Nephron (organoid): ENCODE data around the gene TACC3.

Experiments used
- H3K27ac Mint-ChIP-seq, 3 experiments: 2 replicates each; pipeline ENCODE4 v1.8.0; 2020; ENCODE audit warnings: mixed read lengths in 3 of 3, mild to moderate bottlenecking in 2 of 3, moderate library complexity in 1 of 3
- H3K27me3 Mint-ChIP-seq: 2 replicates; pipeline ENCODE4 v1.8.0; 2021; ENCODE audit warnings: low read depth, mild to moderate bottlenecking, moderate library complexity, mixed read lengths
- H3K36me3 Mint-ChIP-seq: 2 replicates; pipeline ENCODE4 v1.8.0; 2020; ENCODE audit warnings: low read depth, mixed read lengths
- H3K4me1 Mint-ChIP-seq: 2 replicates; pipeline ENCODE4 v1.8.0; 2020; ENCODE audit warnings: mixed read lengths
- H3K4me3 Mint-ChIP-seq, 3 experiments: 2 replicates each; pipeline ENCODE4 v1.8.0; 2020; ENCODE audit warnings: mild to moderate bottlenecking in 3 of 3, mixed read lengths in 3 of 3, moderate library complexity in 2 of 3
- H3K9me3 Mint-ChIP-seq: 2 replicates; pipeline ENCODE4 v1.8.0; 2020; ENCODE audit warnings: mixed read lengths
- TF ChIP-seq, protein P1 (sequence below), 3 experiments: fragments of 200-600 bp; sonication (generic); IDR thresholded peaks; one replicate each; pipeline ENCODE4 v1.5.0; 2021; ENCODE audit warnings: antibody characterized with exemption in 3 of 3; ENCODE audit not compliant: unreplicated experiment in 3 of 3

TACC3 gene

DNA sequence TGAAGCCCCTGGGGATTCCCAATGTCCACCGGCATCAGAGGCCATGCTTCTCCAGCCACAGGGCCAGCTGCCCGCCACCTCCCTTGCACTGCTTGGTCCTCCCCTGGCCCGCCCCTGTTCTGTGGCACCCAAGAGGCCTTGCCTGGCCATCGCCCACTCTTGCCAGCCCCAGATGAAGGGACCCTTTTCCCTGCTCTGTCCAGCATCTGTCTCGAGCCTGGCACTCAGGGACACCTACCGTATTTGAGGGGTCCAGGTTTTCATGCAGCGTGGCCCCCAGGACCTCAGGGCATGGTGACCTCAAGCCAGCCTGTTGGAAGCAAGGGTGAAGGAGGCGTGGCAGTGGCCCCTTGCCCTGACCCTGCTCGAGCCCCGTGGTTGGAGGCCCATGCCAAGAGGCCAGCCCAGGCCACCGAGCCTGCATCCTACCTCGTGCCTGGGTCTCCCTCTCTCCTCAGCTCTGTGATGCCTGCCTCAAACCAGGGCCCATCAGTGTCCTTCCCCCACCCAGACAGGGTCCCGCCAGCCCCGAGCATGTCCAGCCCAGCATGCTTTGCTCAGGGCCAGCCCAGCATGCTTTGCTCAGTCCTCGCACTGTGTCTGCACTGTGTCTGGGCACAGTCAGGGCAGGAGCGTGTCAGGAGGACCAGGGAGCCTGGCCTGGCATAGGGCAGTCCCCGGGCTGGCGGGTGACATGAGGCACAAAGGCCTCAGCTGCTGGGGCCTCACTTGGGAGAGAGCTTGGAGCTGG, 57.5 kb downstream of the TACC3 start:
- Mint-ChIP-seq H3K27me3 (no peaks in the 10 kb centered on the region), H3K4me3 (no peak overlapping the region), H3K27ac (no peak overlapping the region), H3K9me3 (no peaks in the 10 kb centered on the region), H3K36me3 (no peaks in the 10 kb centered on the region), H3K4me1 (peaks cover 4% of the 10 kb centered on the region)
- TF ChIP-seq, protein P1, sequence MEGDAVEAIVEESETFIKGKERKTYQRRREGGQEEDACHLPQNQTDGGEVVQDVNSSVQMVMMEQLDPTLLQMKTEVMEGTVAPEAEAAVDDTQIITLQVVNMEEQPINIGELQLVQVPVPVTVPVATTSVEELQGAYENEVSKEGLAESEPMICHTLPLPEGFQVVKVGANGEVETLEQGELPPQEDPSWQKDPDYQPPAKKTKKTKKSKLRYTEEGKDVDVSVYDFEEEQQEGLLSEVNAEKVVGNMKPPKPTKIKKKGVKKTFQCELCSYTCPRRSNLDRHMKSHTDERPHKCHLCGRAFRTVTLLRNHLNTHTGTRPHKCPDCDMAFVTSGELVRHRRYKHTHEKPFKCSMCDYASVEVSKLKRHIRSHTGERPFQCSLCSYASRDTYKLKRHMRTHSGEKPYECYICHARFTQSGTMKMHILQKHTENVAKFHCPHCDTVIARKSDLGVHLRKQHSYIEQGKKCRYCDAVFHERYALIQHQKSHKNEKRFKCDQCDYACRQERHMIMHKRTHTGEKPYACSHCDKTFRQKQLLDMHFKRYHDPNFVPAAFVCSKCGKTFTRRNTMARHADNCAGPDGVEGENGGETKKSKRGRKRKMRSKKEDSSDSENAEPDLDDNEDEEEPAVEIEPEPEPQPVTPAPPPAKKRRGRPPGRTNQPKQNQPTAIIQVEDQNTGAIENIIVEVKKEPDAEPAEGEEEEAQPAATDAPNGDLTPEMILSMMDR (IDR thresholded peaks at IDR 0.05; ENCODE audit: unreplicated experiment in 3 of 3), result no peak

DNA sequence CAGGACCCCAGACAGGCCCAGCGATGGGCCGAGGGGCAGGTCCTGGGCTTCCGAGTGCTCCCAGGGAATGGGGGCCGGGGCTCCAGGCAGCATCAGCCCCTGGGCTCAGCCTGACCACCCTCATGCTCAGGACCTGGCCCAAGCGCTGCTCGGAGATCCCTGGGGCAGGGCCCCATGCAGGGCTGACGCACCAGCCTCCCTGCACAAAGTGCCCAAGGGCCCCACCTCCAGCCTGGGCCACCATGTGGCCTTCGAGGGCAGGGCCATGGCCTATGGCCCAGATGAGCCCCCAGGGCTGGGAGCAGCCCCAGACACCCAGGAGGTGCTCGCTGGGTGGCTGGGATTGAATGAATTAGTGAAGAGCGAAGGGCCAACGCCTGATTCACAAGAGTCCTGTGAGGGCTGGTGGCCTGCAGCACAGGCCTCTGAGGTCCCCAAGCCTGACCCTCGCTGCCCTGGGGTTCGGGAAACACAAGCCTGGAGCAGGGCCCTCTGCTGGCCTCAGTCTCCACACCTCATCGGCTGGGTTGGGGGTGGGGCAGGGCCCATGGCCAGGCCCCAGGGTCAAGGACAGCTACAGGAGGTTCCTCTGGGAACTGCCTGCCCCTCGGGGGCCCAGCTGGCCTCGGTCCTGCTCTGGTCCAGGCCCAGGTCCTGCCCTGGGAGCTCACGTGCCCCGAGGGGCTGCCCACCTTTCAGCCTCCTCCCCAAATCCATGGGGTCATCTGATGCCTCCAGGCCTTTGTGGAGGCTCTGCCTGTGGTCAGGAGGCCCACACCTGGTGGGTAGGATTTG, 58.5 kb downstream of the TACC3 start:
- Mint-ChIP-seq H3K27ac (no peak overlapping the region), H3K4me1 (no peaks in the 10 kb centered on the region), H3K9me3 (no peaks in the 10 kb centered on the region), H3K36me3 (no peaks in the 10 kb centered on the region), H3K27me3 (no peaks in the 10 kb centered on the region), H3K4me3 (no peak overlapping the region)
- TF ChIP-seq, protein P1 (IDR thresholded peaks at IDR 0.05; ENCODE audit: unreplicated experiment in 3 of 3), result no peak

DNA sequence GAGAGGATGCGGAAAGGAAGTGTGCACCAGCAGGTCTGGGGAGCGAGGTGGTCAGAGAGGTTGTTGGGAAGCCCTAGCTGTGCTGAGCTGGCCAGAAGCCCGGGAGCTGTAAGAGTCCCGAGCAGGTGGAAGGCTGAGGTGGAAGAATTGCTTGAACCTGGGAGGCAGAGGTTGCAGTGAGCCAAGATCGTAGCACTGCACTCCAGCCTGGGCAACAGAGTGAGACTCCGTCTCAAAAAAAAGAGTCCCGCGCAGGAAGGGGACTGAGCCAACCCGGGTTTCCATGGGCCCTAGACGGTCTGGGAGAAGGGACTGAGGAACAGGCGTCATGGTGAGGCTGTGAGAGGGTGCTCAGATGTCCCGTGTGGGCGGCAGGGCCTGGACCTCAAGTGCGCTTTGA, 59.1 kb downstream of the TACC3 start:
- TF ChIP-seq, protein P1 (IDR thresholded peaks at IDR 0.05; ENCODE audit: unreplicated experiment in 3 of 3), result no peak

DNA sequence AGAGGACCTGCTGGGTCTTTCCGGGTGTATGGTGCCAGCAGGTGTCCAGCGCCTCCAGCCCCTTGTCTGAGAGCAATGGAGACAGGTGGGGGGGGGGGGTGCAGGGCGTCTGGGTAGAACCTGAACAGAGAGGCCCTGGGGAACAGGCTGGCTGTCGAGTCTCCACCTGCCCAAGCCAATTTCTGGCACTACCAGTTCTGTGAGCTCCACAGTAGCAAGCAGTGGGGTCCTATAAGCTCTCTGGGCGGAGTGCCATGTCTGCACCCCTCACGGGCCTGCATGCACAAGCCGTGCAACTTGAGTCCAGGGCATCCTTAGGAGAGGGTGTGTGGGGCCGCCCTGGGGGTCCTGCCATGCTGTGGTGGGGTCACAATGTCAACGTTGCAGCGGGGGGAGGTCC, 61.7 kb downstream of the TACC3 start:
- TF ChIP-seq, protein P1 (IDR thresholded peaks at IDR 0.05; ENCODE audit: unreplicated experiment in 3 of 3), result no peak
- no peaks in the 10 kb centered on the region for H3K9me3 Mint-ChIP-seq
- no peak overlapping the region for H3K27ac Mint-ChIP-seq
- H3K36me3 Mint-ChIP-seq, result no peaks in the 10 kb centered on the region
- no peaks in the 10 kb centered on the region for H3K27me3 Mint-ChIP-seq
- no peak overlapping the region for H3K4me3 Mint-ChIP-seq
- H3K4me1 Mint-ChIP-seq, result no peaks in the 10 kb centered on the region

More for the DNA sequence above, 59.1 kb downstream of the TACC3 start:
- no peak overlapping the region for H3K27ac Mint-ChIP-seq
- no peaks in the 10 kb centered on the region for H3K9me3 Mint-ChIP-seq
- H3K36me3 Mint-ChIP-seq, result no peaks in the 10 kb centered on the region
- H3K4me3 Mint-ChIP-seq, result no peak overlapping the region
- no peaks in the 10 kb centered on the region for H3K27me3 Mint-ChIP-seq
- H3K4me1 Mint-ChIP-seq, result no peaks in the 10 kb centered on the region

DNA sequence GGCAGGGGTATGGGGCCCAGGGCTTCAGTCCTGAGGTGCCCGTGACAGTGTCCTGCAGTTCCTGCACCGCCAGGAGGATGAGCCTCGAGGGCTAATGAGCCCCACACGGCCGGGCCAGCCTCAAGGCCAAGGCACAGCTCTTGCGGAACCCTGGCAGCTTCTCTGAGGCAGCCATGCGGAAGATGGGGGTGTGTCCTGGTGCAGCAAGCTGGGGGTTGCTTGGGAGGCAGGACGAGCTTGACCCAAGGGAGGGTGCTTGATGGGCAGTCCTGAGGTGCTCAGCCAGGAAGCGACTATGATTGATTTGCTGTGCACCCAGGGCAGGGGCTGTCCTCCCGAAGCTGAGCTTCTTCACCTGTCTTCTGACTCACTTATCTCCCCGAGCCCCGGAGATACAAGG, 62.6 kb downstream of the TACC3 start:
- H3K27me3 Mint-ChIP-seq, result peaks cover 6% of the 10 kb centered on the region
- H3K36me3 Mint-ChIP-seq, result no peaks in the 10 kb centered on the region
- no peak overlapping the region for H3K4me3 Mint-ChIP-seq
- no peaks in the 10 kb centered on the region for H3K9me3 Mint-ChIP-seq
- H3K4me1 Mint-ChIP-seq, result no peaks in the 10 kb centered on the region
- H3K27ac Mint-ChIP-seq, result no peak overlapping the region
- TF ChIP-seq, protein P1 (IDR thresholded peaks at IDR 0.05; ENCODE audit: unreplicated experiment in 3 of 3), result no peak
